Glutamatergic neuron (in vitro differentiated cells): ENCODE results near the gene JAML. TPM values are rescaled to one million over a fixed set of nuclear protein-coding genes. Genes with fewer than 3 reads are reported as not detected.
A peak's percentile ranks its signal among the peaks of the same experiment; 100 is the strongest.

Experiments
- DNase-seq: peaks from one replicate; pipeline ENCODE4 v3.0.0; 2022
- H3K27ac Mint-ChIP-seq: one replicate; pipeline ENCODE4 v1.8.0; 2020; ENCODE audit warnings: mild to moderate bottlenecking, mixed read lengths, inconsistent platforms; ENCODE audit not compliant: unreplicated experiment
- H3K27me3 Mint-ChIP-seq: one replicate; pipeline ENCODE4 v1.8.0; 2020; ENCODE audit warnings: mild to moderate bottlenecking, moderate library complexity, mixed read lengths, inconsistent platforms; ENCODE audit not compliant: unreplicated experiment
- H3K36me3 Mint-ChIP-seq: one replicate; pipeline ENCODE4 v1.8.0; 2020; ENCODE audit warnings: mild to moderate bottlenecking, mixed read lengths, inconsistent platforms; ENCODE audit not compliant: unreplicated experiment
- H3K4me1 Mint-ChIP-seq: one replicate; pipeline ENCODE4 v1.8.0; 2020; ENCODE audit warnings: mild to moderate bottlenecking, low read depth, mixed read lengths, inconsistent platforms; ENCODE audit not compliant: unreplicated experiment
- H3K4me3 Mint-ChIP-seq: one replicate; pipeline ENCODE4 v1.8.0; 2020; ENCODE audit warnings: mild to moderate bottlenecking, mixed read lengths, inconsistent platforms; ENCODE audit not compliant: unreplicated experiment
- H3K9me3 Mint-ChIP-seq: one replicate; pipeline ENCODE4 v1.8.0; 2020; ENCODE audit warnings: mild to moderate bottlenecking, moderate library complexity, mixed read lengths, inconsistent platforms; ENCODE audit not compliant: unreplicated experiment
- total RNA-seq: library from RNA; stranded (reverse); fragmentation: NEBNext Ultra II Directional; extraction: Animal tissue kit (Norgen Biotek cat#: 25700); gene quantifications from one replicate; pipeline ENCODE4 v1.2.1, GENCODE V29; 2021; ENCODE audit not compliant: unreplicated experiment
- TF ChIP-seq, protein P1 (sequence below): fragments of 200-600 bp; sonication (generic); IDR thresholded peaks from one replicate; pipeline ENCODE4 v1.5.0; 2021; ENCODE audit not compliant: partially characterized antibody, unreplicated experiment

Gene JAML
- total RNA-seq, 1 donor from 2014 or later, result not detected

DNA sequence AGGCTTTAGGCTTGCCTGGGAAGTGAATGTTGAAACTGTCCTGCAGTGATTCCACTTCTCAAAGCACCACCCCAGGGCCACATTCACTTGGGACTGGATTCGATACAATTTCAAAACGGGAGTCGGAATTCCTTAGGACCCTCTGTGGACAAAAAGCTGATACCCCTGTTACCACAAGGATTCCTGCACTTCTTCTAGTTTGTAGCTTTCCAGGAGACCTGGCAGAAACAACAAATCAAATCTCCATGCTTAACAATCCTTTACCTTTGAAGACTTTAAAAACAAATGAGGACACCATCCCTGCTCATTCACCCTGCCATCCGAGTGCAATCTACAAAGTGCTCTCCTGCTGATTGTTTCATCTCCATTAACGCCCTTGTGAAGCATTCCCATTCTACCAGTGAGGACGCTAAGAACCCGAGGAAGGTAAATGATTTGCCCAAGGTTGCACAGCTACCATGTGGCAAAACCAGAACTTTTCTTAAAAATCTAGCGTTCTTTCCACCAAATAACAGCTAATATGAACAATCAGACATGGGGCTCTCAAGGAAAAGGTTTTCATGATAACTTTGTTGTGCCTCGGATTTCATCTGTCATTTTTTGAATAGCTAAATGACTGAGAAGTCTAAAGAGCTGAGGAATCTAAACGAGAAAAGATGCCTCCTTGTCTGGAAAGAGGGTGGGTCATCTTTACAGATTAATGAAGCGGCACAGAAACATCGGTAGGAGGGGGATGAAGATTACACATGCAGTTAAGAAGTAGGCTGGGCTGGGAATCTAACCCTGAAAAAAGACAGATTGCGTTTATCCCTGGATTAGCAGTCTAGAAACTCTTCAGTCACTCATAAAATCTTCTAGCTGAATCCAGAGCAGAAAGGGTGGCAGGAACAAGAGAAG, 40.0 kb upstream of the JAML start:
- Mint-ChIP-seq H3K36me3 (no peaks in the 10 kb centered on the region), H3K4me3 (no peak overlapping the region), H3K27me3 (peaks cover 2% of the 10 kb centered on the region), H3K27ac (no peak overlapping the region), H3K9me3 (no peaks in the 10 kb centered on the region), H3K4me1 (peaks cover 2% of the 10 kb centered on the region)
- DNase-seq, result no peak
- TF ChIP-seq, protein P1, sequence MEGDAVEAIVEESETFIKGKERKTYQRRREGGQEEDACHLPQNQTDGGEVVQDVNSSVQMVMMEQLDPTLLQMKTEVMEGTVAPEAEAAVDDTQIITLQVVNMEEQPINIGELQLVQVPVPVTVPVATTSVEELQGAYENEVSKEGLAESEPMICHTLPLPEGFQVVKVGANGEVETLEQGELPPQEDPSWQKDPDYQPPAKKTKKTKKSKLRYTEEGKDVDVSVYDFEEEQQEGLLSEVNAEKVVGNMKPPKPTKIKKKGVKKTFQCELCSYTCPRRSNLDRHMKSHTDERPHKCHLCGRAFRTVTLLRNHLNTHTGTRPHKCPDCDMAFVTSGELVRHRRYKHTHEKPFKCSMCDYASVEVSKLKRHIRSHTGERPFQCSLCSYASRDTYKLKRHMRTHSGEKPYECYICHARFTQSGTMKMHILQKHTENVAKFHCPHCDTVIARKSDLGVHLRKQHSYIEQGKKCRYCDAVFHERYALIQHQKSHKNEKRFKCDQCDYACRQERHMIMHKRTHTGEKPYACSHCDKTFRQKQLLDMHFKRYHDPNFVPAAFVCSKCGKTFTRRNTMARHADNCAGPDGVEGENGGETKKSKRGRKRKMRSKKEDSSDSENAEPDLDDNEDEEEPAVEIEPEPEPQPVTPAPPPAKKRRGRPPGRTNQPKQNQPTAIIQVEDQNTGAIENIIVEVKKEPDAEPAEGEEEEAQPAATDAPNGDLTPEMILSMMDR, result no peak

DNA sequence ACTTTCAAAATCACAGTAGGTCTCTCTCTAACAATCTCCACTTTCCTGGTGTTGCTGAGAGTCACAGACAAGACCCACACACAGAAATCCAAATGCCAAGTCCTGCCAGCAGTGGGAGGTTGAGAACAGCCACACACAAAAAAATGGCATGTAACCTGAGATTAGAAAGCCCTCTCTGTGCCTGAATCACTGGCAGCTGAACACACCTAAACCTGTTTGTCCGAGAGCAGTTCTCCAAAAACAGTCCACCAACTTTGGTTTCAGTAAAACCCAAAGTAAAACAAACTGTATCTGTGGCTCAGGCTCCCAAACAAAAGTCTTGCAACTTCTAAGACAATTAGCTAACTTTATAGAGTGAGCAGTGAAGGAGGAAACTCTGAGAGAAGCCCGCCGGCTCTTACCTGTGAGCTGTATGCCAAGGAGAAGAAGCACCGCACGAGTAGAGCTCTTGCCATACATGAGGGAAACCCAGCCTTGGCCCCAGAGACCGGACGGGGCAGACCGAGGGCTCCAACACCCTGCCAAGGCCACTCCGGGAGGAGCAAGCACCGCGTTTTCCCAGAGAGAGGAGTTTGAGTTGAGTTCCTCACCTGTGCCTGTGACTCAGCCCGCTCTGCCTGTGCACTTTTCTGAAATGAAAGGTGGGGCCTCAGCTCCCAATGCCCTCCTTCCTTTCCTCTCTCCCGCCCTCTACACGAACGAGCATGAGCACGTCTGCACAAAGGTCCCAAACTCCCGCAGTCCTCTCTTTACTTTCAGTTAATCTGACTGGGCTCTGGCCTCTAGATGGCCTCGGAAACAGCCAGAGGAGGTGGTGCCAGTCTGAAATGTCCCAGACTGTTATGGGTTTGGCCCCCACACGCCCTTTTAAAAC, 39.1 kb upstream of the JAML start, which contains the start of gene MPZL2:
Gene MPZL2 (minus strand): TSS at position 603 of the 874 bp plus-strand sequence. CDS start 144 bp downstream, at position 459.
- no peaks in the 10 kb centered on the region for H3K36me3 Mint-ChIP-seq
- no peaks in the 10 kb centered on the region for H3K9me3 Mint-ChIP-seq
- TF ChIP-seq, protein P1, result no peak
- H3K27ac Mint-ChIP-seq, result no peak within 1 kb of the TSS
- peaks cover 2% of the 10 kb centered on the region for H3K27me3 Mint-ChIP-seq
- peaks cover 2% of the 10 kb centered on the region for H3K4me1 Mint-ChIP-seq
- peak within 1 kb of the TSS; percentile 13 for H3K4me3 Mint-ChIP-seq
- DNase-seq, result peak; percentile 19

- Mint-ChIP-seq H3K36me3 (no peaks in the 10 kb centered on the region), H3K9me3 (peaks cover 3% of the 10 kb centered on the region), H3K27me3 (peaks cover 2% of the 10 kb centered on the region), H3K4me3 (no peak overlapping the region), H3K27ac (no peak overlapping the region), H3K4me1 (peaks cover 2% of the 10 kb centered on the region)
- TF ChIP-seq, protein P1, result no peak
- DNase-seq, result no peak
Measured at GRCh38 chr11:118263112-118263511, 38.3 kb upstream of the JAML start.

DNA sequence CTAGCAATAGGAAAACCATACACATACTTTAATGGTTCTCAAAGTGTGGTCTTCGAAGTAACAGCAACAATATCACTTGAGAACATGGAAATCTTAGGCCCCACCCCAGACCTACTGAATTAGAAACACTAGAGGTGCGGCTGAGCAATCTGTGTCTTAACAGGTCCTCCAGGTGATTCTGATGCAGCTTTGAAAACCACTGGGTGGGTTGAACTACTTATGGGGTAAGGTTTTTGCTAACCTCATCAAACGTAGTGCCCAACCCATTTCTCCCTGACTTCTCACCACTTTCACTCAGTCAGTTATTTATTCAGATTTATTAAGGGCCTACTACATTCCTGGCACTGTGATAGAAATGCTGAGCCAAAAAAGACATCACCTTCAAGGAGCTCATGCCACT, 35.5 kb upstream of the JAML start:
- H3K27me3 Mint-ChIP-seq, result peaks cover 2% of the 10 kb centered on the region
- H3K27ac Mint-ChIP-seq, result no peak overlapping the region
- H3K36me3 Mint-ChIP-seq, result no peaks in the 10 kb centered on the region
- no peak for DNase-seq
- no peak overlapping the region for H3K4me3 Mint-ChIP-seq
- TF ChIP-seq, protein P1, result no peak
- H3K9me3 Mint-ChIP-seq, result peaks cover 3% of the 10 kb centered on the region
- H3K4me1 Mint-ChIP-seq, result peaks cover 2% of the 10 kb centered on the region
